GM23338 (cell line): Measurements from ENCODE around the gene ACOXL. TPM values are rescaled to one million over a fixed set of nuclear protein-coding genes. Genes with fewer than 3 reads are reported as not detected.

Experiments
- ATAC-seq: fragments of 200-7000 bp; cut with Tn5 transposase; 3 replicates; pipeline ENCODE4 v1.9.1; 2020
- DNase-seq: peaks from one replicate; pipeline ENCODE4 v3.0.0-alpha.2; 2015; ENCODE audit warnings: low spot score
- H2AFZ ChIP-seq: fragments of 200-600 bp; sonication (generic); 2 replicates; pipeline ENCODE4 v1.8.0; 2016; ENCODE audit warnings: antibody characterized with exemption, mild to moderate bottlenecking, moderate library complexity
- H3F3A ChIP-seq: fragments of 200-600 bp; sonication (generic); replicated peaks from 2 replicates; pipeline ENCODE4 v1.8.0; 2017; ENCODE audit warnings: antibody characterized with exemption, mixed run types, low read depth
- H3K27ac ChIP-seq: fragments of 200-600 bp; sonication (generic); 2 replicates; pipeline ENCODE4 v1.6.1; 2016; ENCODE audit warnings: low read depth
- H3K27me3 ChIP-seq: fragments of 200-600 bp; sonication (generic); 2 replicates; pipeline ENCODE4 v1.8.0; 2016; ENCODE audit warnings: mild to moderate bottlenecking, mixed run types, moderate library complexity; ENCODE audit not compliant: insufficient read depth
- H3K36me3 ChIP-seq: fragments of 200-600 bp; sonication (generic); 2 replicates; pipeline ENCODE4 v1.8.0; 2016; ENCODE audit warnings: mild to moderate bottlenecking; ENCODE audit not compliant: insufficient read depth
- H3K4me1 ChIP-seq: fragments of 200-600 bp; sonication (generic); 2 replicates; pipeline ENCODE4 v1.8.0; 2016; ENCODE audit warnings: mild to moderate bottlenecking, moderate library complexity; ENCODE audit not compliant: insufficient read depth
- H3K4me2 ChIP-seq: fragments of 200-600 bp; sonication (generic); 2 replicates; pipeline ENCODE4 v1.7.1; 2017; ENCODE audit warnings: mixed run types
- H3K4me3 ChIP-seq: fragments of 200-600 bp; sonication (generic); 2 replicates; pipeline ENCODE4 v1.6.1; 2016; ENCODE audit warnings: mixed run types
- H3K79me2 ChIP-seq: fragments of 200-600 bp; sonication (generic); replicated peaks from 2 replicates; pipeline ENCODE4 v1.8.0; 2017; ENCODE audit warnings: mild to moderate bottlenecking; ENCODE audit not compliant: insufficient read depth
- H3K9me2 ChIP-seq: fragments of 200-600 bp; sonication (generic); 2 replicates; pipeline ENCODE4 v1.8.0; 2017; ENCODE audit not compliant: insufficient read depth
- H4K20me1 ChIP-seq: fragments of 200-600 bp; sonication (generic); replicated peaks from 2 replicates; pipeline ENCODE4 v1.8.0; 2017; ENCODE audit warnings: mild to moderate bottlenecking; ENCODE audit not compliant: insufficient read depth
- H3K27ac Mint-ChIP-seq: 2 replicates; pipeline ENCODE4 v1.8.0; 2020; ENCODE audit warnings: inconsistent platforms, mild to moderate bottlenecking, moderate library complexity, mixed read lengths
- H3K27me3 Mint-ChIP-seq: 3 replicates; pipeline ENCODE4 v1.8.0; 2022; ENCODE audit warnings: low read depth, mild to moderate bottlenecking, moderate library complexity, mixed read lengths, inconsistent platforms; ENCODE audit not compliant: insufficient read depth, poor library complexity
- H3K36me3 Mint-ChIP-seq: 3 replicates; pipeline ENCODE4 v1.8.0; 2021; ENCODE audit warnings: low read depth, mild to moderate bottlenecking, inconsistent platforms, moderate library complexity, mixed read lengths
- H3K4me1 Mint-ChIP-seq: 3 replicates; pipeline ENCODE4 v1.8.0; 2020; ENCODE audit warnings: mild to moderate bottlenecking, inconsistent platforms, mixed read lengths
- H3K4me3 Mint-ChIP-seq: 3 replicates; pipeline ENCODE4 v1.8.0; 2021; ENCODE audit warnings: moderate library complexity, mild to moderate bottlenecking, inconsistent platforms, mixed read lengths
- H3K9me3 Mint-ChIP-seq: 3 replicates; pipeline ENCODE4 v1.8.0; 2020; ENCODE audit warnings: moderate library complexity, mild to moderate bottlenecking, inconsistent platforms, mixed read lengths
- CREB1 ChIP-seq: fragments of 250-450 bp; sonication (Bioruptor Pico); IDR thresholded peaks from 2 replicates; pipeline ENCODE4 v1.5.0; 2020; ENCODE audit warnings: low read depth, mild to moderate bottlenecking, moderate library complexity
- EZH2 ChIP-seq: fragments of 200-600 bp; sonication (generic); IDR thresholded peaks from one replicate; pipeline ENCODE4 v1.8.0; 2017; ENCODE audit warnings: antibody characterized with exemption, mild to moderate bottlenecking, low read depth; ENCODE audit not compliant: unreplicated experiment
- EZH2phosphoT487 ChIP-seq: fragments of 200-600 bp; sonication (generic); IDR thresholded peaks from one replicate; pipeline ENCODE4 v1.8.1; 2018; ENCODE audit warnings: antibody characterized with exemption; ENCODE audit not compliant: unreplicated experiment
- JUNB ChIP-seq: IDR thresholded peaks from one replicate; pipeline ENCODE4 v1.6.1; 2016; ENCODE audit warnings: antibody characterized with exemption; ENCODE audit not compliant: unreplicated experiment
- NANOG ChIP-seq: IDR thresholded peaks from 2 replicates; pipeline ENCODE4 v1.6.1; 2016; ENCODE audit warnings: antibody characterized with exemption, borderline replicate concordance
- POLR2AphosphoS5 ChIP-seq: IDR thresholded peaks from 2 replicates; pipeline ENCODE4 v1.6.1; 2016; ENCODE audit warnings: antibody characterized with exemption, low read depth
- STAT1 ChIP-seq: IDR thresholded peaks from one replicate; pipeline ENCODE4 v1.6.1; 2016; ENCODE audit warnings: antibody characterized with exemption; ENCODE audit not compliant: unreplicated experiment
- ZNF114 ChIP-seq: fragments of 250-450 bp; sonication (Bioruptor Pico); IDR thresholded peaks from 2 replicates; pipeline ENCODE4 v1.5.0; 2020; ENCODE audit warnings: mild to moderate bottlenecking, moderate library complexity
- ZNF331 ChIP-seq: fragments of 250-450 bp; sonication (Bioruptor Pico); IDR thresholded peaks from 2 replicates; pipeline ENCODE4 v1.5.0; 2020; ENCODE audit warnings: low read depth, mild to moderate bottlenecking, moderate library complexity
- polyA plus RNA-seq: library from polyadenylated mRNA; unstranded; fragments of >200 nt; fragmentation: Nextera tagmentation; extraction: Ambion mirVana; gene quantifications from 2 replicates; pipeline ENCODE4 v1.2.1, GENCODE V29; 2016
- total RNA-seq: library from RNA; depleted of rRNA; stranded (reverse); fragments of >200 nt; shearing (Covaris generic); gene quantifications from 2 replicates; pipeline ENCODE4 v1.2.3, GENCODE V29; 2014
- TF ChIP-seq, protein P1 (sequence below): IDR thresholded peaks from one replicate; pipeline ENCODE4 v1.6.1; 2018; ENCODE audit warnings: antibody characterized with exemption; ENCODE audit not compliant: unreplicated experiment
- TF ChIP-seq, protein P2 (sequence below): IDR thresholded peaks from 2 replicates; pipeline ENCODE4 v1.6.1; 2016; ENCODE audit warnings: antibody characterized with exemption
- TF ChIP-seq, protein P3 (sequence below): fragments of 250-450 bp; sonication (Bioruptor Pico); IDR thresholded peaks from 2 replicates; pipeline ENCODE4 v1.5.0; 2020; ENCODE audit warnings: mild to moderate bottlenecking, moderate library complexity

The ACOXL gene
- total and polyA plus RNA-seq, 2 experiments from 2014 or later, result 9.0 to 14.7 TPM

DNA sequence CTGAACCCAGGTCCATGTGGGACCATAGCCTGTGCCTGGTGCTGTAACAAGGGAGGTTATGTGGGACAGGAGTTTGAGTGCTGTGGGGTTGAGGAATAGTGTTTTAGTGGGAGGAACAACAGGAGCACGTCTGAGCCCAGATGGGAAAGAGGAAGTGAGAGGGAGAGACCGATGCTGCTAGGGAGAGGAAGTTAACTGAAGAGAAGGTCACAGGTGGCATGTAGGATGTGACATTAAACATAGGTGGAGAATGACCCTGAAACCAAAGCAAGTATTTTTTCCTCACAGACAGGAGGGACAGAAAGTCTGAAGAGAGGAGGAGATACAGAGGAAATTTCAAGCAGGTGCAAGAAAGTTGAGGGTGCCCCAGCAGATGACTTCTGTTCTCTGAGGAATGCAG lies 87.8 kb downstream of the ACOXL start:
- H3K27me3 Mint-ChIP-seq, result peaks cover 5% of the 10 kb centered on the region
- Histone ChIP-seq H3K4me3 (no peak overlapping the region), H3K4me2 (no peak overlapping the region), H2AFZ (no peak overlapping the region), H3K27me3 (no peaks in the 10 kb centered on the region), H3F3A (no peaks in the 10 kb centered on the region), H3K9me2 (peaks cover 9% of the 10 kb centered on the region; the same call in 1 of the 2 replicates), H3K79me2 (no peaks in the 10 kb centered on the region), H3K36me3 (0 out of 2 replicates have a peak, but pooled peaks cover 10% of the 10 kb centered on the region), H3K4me1 (no peaks in the 10 kb centered on the region), H4K20me1 (no peaks in the 10 kb centered on the region), H3K27ac (no peak overlapping the region)
- no peak overlapping the region for H3K27ac Mint-ChIP-seq
- no peak for ATAC-seq
- TF ChIP-seq EZH2phosphoT487 (no peak), ZNF331 (CRISPR knock-in tag) (no peak), JUNB (no peak), STAT1 (no peak), POLR2AphosphoS5 (no peak), CREB1 (CRISPR knock-in tag) (no peak), ZNF114 (CRISPR knock-in tag) (no peak), EZH2 (no peak), NANOG (no peak)
- TF ChIP-seq, protein P1, sequence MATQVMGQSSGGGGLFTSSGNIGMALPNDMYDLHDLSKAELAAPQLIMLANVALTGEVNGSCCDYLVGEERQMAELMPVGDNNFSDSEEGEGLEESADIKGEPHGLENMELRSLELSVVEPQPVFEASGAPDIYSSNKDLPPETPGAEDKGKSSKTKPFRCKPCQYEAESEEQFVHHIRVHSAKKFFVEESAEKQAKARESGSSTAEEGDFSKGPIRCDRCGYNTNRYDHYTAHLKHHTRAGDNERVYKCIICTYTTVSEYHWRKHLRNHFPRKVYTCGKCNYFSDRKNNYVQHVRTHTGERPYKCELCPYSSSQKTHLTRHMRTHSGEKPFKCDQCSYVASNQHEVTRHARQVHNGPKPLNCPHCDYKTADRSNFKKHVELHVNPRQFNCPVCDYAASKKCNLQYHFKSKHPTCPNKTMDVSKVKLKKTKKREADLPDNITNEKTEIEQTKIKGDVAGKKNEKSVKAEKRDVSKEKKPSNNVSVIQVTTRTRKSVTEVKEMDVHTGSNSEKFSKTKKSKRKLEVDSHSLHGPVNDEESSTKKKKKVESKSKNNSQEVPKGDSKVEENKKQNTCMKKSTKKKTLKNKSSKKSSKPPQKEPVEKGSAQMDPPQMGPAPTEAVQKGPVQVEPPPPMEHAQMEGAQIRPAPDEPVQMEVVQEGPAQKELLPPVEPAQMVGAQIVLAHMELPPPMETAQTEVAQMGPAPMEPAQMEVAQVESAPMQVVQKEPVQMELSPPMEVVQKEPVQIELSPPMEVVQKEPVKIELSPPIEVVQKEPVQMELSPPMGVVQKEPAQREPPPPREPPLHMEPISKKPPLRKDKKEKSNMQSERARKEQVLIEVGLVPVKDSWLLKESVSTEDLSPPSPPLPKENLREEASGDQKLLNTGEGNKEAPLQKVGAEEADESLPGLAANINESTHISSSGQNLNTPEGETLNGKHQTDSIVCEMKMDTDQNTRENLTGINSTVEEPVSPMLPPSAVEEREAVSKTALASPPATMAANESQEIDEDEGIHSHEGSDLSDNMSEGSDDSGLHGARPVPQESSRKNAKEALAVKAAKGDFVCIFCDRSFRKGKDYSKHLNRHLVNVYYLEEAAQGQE, result no peak
- TF ChIP-seq, protein P2, sequence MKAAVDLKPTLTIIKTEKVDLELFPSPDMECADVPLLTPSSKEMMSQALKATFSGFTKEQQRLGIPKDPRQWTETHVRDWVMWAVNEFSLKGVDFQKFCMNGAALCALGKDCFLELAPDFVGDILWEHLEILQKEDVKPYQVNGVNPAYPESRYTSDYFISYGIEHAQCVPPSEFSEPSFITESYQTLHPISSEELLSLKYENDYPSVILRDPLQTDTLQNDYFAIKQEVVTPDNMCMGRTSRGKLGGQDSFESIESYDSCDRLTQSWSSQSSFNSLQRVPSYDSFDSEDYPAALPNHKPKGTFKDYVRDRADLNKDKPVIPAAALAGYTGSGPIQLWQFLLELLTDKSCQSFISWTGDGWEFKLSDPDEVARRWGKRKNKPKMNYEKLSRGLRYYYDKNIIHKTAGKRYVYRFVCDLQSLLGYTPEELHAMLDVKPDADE, result no peak
- TF ChIP-seq, protein P3, sequence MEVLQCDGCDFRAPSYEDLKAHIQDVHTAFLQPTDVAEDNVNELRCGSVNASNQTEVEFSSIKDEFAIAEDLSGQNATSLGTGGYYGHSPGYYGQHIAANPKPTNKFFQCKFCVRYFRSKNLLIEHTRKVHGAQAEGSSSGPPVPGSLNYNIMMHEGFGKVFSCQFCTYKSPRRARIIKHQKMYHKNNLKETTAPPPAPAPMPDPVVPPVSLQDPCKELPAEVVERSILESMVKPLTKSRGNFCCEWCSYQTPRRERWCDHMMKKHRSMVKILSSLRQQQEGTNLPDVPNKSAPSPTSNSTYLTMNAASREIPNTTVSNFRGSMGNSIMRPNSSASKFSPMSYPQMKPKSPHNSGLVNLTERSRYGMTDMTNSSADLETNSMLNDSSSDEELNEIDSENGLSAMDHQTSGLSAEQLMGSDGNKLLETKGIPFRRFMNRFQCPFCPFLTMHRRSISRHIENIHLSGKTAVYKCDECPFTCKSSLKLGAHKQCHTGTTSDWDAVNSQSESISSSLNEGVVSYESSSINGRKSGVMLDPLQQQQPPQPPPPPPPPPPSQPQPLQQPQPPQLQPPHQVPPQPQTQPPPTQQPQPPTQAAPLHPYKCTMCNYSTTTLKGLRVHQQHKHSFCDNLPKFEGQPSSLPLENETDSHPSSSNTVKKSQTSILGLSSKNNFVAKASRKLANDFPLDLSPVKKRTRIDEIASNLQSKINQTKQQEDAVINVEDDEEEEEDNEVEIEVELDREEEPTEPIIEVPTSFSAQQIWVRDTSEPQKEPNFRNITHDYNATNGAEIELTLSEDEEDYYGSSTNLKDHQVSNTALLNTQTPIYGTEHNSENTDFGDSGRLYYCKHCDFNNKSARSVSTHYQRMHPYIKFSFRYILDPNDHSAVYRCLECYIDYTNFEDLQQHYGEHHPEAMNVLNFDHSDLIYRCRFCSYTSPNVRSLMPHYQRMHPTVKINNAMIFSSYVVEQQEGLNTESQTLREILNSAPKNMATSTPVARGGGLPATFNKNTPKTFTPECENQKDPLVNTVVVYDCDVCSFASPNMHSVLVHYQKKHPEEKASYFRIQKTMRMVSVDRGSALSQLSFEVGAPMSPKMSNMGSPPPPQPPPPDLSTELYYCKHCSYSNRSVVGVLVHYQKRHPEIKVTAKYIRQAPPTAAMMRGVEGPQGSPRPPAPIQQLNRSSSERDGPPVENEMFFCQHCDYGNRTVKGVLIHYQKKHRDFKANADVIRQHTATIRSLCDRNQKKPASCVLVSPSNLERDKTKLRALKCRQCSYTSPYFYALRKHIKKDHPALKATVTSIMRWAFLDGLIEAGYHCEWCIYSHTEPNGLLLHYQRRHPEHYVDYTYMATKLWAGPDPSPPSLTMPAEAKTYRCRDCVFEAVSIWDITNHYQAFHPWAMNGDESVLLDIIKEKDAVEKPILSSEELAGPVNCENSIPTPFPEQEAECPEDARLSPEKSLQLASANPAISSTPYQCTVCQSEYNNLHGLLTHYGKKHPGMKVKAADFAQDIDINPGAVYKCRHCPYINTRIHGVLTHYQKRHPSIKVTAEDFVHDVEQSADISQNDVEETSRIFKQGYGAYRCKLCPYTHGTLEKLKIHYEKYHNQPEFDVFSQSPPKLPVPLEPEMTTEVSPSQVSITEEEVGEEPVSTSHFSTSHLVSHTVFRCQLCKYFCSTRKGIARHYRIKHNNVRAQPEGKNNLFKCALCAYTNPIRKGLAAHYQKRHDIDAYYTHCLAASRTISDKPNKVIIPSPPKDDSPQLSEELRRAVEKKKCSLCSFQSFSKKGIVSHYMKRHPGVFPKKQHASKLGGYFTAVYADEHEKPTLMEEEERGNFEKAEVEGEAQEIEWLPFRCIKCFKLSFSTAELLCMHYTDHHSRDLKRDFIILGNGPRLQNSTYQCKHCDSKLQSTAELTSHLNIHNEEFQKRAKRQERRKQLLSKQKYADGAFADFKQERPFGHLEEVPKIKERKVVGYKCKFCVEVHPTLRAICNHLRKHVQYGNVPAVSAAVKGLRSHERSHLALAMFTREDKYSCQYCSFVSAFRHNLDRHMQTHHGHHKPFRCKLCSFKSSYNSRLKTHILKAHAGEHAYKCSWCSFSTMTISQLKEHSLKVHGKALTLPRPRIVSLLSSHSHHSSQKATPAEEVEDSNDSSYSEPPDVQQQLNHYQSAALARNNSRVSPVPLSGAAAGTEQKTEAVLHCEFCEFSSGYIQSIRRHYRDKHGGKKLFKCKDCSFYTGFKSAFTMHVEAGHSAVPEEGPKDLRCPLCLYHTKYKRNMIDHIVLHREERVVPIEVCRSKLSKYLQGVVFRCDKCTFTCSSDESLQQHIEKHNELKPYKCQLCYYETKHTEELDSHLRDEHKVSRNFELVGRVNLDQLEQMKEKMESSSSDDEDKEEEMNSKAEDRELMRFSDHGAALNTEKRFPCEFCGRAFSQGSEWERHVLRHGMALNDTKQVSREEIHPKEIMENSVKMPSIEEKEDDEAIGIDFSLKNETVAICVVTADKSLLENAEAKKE (CRISPR knock-in tag), result no peak
- H3K36me3 Mint-ChIP-seq, result peaks cover 29% of the 10 kb centered on the region
- H3K9me3 Mint-ChIP-seq, result peaks cover 12% of the 10 kb centered on the region; the same call in 2 of the 3 replicates
- H3K4me3 Mint-ChIP-seq, result no peak overlapping the region
- H3K4me1 Mint-ChIP-seq, result no peaks in the 10 kb centered on the region
- DNase-seq, result no peak
